Measurements from ENCODE around the gene TMEM201.

The TMEM201 gene

DNA sequence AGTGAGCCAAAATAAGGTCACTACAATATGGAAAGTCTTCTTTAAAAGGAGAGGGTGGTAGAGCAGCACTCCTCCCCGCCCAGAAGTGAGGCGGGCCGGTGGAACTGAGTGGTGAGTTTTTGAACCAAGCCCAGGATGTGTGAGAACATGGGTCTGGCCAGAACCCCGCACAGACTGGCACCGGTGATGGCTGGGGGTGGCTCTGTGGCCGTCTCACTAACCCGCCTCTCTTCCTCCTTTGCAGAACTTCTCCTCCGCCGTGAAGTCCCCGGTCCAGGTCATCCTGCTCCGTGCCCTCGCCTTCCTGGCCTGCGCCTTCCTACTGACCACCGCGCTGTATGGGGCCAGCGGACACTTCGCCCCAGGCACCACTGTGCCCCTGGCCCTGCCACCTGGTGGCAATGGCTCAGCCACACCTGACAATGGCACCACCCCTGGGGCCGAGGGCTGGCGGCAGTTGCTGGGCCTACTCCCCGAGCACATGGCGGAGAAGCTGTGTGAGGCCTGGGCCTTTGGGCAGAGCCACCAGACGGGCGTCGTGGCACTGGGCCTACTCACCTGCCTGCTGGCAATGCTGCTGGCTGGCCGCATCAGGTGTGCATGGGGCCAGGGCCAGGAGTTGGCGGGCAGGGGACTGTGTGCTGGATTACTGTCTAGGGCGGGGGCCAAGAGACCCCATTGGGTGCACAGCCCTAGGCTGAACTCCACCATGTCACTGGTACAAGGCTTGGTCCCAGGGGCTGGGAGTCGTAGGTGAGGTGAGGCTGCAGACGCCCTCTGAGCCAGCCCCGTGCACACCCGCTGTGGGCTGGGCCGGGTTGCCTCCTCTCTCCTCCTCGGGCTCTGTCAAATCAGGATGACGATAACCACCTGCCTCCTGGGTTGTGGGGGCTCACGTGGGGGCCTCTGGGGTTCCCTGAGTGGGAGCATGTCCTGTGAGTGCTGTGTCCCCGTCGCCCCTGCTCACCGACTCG lies 12.4 kb downstream of the TMEM201 start:
- no peak for DNase-seq

DNA sequence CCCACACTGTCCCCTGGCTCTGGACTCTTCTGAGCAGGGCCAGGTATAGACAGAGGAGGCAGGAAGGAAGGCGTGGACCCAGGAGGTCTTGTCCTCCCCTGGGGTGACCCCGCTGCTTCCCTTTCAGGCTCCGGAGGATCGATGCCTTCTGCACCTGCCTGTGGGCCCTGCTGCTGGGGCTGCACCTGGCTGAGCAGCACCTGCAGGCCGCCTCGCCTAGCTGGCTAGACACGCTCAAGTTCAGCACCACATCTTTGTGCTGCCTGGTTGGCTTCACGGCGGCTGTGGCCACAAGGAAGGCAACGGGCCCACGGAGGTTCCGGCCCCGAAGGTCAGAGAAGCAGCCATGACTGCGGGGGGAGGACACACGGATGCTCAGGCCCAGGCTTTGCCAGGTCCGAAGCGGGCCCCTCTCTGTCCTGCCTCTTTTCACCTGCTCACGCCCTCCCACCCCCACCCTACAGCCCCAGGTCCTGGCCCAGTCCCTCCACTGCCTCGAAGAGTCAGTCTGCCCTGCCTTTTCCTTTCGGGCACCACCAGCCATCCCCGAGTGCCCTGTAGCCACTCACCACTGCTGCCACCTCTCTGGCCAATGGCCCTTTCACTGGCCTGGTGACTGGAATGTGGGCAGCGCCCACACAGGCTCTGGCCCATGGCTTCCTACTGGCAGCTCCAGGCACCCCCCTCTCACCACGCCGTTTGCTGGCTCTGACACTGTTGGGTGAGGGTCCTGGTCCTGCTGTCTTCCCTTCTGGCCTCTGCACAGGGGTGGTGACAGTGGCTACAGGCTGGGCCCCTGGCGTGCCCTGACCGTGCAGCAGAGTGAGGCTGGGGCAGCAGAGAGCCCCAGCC lies 13.5 kb downstream of the TMEM201 start:
- DNase-seq, result no peak

DNA sequence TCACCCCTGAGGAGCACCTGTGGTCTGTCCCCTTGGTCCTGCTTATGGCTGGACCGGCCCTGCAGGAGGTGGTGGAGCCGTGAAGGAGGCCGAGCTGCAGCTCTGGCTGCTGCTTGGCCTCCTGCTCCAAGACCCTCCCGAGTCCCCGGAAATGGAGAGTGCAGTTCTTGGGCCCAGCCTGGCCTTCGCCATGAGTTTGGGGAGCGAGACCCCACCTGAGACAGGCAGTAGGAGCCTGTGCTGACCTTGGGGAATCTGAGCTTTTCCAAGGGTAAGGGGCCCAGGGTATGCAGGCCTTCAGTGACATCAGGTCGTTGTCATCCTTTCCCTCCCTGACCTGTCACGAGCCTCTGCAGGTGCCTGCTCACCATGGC lies 14.1 kb downstream of the TMEM201 start:
- no peak for DNase-seq

- no peak for DNase-seq
Observed at GRCh38 chr1:9603307-9603706, 14.6 kb downstream of the TMEM201 start.

GRCh38 chr1:9603766-9604753 lies 15.3 kb downstream of the TMEM201 start:
- no peak for DNase-seq

DNA sequence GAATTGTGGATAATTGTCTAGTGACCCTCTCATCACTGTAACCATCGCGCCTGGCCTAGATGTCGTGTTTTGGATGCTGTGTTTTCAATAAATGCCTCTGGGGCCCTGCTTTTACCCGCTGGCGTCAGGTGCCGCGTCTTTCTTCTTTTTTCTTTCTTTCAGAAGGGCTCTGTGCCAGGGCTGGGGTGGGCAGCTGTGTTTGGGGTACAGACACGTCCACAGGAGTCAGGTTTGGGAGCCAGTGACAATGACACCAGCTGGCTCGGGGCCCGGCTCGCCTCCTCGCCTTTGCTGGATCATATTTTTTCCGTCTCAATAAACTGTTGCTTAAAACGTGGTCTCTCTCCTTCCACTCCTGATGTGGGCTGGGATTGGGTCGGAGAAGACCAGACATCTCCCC lies 16.1 kb downstream of the TMEM201 start:
- DNase-seq, result no peak

GRCh38 chr1:9605946-9606455 lies 17.3 kb downstream of the TMEM201 start:
- no peak for DNase-seq

GRCh38 chr1:9606458-9606857 lies 17.7 kb downstream of the TMEM201 start:
- no peak for DNase-seq

- DNase-seq, result no peak
Observed at GRCh38 chr1:9606948-9607347, 18.2 kb downstream of the TMEM201 start.

GRCh38 chr1:9607352-9607751 lies 18.6 kb downstream of the TMEM201 start:
- DNase-seq, result no peak

DNA sequence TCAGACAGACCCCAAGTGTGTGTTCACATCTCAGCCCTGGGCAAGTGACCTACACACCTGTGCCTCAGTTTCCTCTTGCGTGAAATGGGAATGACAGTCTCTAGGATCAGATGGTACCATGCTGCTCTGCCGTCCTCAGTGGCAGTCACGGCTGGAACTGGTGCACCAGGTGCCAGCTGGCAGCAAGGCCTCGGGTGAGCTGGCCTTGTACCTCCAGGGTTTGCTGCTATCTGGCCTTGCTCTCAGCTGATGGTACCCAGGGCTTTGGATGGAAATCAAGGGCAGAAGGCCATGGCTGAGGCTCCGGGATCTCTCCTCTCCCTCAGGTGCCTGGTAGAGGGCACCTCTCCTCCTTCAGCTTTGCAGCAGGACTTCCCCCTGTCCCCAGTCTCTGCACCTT lies 21.3 kb downstream of the TMEM201 start:
- DNase-seq, result no peak

- no peak for DNase-seq
Observed at GRCh38 chr1:9610548-9610947, 21.8 kb downstream of the TMEM201 start.

- DNase-seq, result no peak
Observed at GRCh38 chr1:9611716-9612115, 23.0 kb downstream of the TMEM201 start.

DNA sequence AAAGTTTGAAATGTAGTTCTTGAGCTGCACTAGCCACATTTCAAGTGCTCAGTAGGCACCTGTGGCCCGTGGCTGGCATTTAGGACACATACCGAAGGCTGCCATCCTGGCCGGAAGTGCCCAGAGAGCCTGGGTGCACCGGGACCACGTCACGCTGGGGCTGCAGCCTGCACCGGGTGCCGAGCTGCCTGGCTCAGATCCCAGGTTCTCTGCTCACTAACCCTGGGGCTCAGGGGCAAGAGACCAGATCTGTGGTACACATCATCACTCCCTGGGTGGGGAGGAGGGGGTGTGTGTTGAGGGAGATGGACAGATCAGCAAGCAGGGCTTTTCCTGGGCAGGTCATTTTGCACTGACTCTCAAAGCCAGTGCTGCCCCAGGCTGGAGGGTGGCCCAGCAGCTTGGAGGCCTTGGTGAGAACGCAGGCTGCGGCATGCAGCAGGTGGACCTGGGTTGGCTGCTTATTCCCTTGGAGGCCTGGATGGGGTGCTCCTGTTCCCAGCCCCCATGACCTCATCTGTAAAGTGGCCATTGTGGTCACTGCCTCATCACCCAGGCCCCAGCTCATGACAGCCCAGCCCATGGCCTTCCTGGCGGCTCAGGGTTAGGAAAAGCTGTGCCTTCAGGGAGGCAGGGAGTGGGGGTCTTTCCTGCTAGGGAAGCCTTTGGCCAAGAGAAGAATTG lies 23.6 kb downstream of the TMEM201 start:
- DNase-seq, result no peak

DNA sequence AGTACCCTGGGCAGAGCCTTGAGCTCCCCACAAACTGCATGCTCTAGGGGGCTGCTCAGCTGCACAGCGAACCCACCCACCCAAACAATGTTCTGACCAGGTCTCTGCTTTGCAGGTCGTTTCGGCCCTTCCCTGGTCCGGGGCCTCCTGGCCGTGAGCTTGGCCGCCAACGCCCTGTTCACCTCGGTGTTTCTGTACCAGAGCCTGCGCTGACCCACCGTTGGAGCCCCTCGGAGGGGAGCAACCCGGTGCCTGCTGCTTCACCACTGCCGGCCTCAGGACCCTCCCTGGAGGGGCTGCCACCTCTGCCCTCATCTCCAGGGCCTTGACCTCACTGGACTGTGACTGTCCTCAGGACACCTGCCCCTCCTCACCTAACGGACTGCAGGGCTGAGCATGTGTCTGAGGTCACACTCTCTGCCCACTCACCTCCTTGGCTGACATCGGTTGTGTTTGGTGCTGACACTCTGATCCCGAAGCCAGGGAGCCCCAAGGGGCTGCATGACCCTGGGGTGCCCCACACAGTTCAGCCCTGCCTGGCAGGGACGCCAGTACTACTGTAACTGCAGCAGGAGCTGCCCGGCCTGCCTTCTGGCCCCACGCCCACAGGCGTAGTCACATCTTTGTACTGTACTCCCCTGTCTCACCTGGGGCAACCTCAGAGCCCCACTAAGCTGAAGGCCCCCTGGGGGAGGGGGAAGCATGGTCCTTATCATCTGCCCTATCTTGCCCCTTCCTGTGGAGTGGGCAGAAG lies 24.3 kb downstream of the TMEM201 start:
- no peak for DNase-seq

DNA sequence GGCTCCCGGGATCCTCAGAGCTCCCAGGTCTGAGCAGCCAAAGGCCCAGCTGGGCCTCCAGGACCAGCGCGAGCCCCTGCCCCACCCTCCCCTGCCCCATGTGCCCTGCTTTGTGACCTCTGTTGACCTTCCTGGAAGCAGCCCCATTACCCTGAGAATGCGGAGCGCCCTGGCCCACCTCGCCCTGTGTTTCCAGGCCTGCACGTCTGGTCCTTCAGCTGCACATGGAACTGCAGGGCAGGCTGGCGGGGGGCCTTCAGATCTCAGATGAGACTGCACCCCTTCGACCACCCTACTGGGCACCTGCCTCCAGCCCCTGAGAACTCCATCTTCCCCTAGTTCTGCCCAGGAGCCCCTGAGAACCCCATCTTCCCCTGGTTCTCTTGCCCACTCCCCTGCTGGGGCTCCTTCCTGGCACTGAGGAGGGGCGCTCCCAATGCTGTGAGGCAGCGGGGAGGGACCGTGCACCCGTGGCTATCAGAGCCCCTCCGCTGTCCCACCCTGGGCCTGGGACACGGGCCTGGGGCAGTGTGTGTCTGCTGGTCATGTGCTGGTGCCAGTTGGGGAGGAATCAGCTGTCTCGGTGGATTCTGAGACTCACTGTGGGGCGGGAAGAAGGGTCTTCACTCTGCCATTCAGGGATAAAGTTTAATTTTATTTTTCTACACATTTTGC lies 25.1 kb downstream of the TMEM201 start:
- no peak for DNase-seq

GRCh38 chr1:9615316-9616063 lies 26.8 kb downstream of the TMEM201 start:
- peak; percentile 70 for DNase-seq

- DNase-seq, result no peak
Observed at GRCh38 chr1:9618909-9619679, 30.4 kb downstream of the TMEM201 start.

DNA sequence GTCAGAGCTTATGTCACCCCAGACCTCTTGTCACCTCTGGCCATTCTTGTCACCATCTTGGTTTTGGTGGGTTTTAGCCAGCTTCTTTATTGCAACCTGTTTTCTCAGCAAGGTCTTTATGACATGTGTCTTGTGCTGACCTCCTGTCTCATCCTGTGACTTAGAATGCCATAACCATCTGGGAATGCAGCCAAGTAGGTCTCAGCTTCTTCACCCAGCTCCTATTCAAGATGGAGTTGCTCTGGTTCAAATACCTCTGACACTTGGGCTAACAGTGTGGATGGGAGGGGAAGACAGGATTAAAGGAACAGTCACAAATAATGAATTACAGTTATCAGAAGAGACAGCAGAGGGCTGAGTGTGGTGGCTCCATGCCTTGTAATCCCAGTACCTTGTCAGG lies 32.3 kb downstream of the TMEM201 start:
- no peak for DNase-seq
